Measurements from ENCODE around the gene TCP10L.
A peak's percentile ranks its signal among the peaks of the same experiment; 100 is the strongest.
"Not testable (repeated sequence)": the region's sequence is repeated elsewhere in the genome, so short reads cannot be mapped to it uniquely, and the experiment has no call there.

Gene TCP10L

DNA sequence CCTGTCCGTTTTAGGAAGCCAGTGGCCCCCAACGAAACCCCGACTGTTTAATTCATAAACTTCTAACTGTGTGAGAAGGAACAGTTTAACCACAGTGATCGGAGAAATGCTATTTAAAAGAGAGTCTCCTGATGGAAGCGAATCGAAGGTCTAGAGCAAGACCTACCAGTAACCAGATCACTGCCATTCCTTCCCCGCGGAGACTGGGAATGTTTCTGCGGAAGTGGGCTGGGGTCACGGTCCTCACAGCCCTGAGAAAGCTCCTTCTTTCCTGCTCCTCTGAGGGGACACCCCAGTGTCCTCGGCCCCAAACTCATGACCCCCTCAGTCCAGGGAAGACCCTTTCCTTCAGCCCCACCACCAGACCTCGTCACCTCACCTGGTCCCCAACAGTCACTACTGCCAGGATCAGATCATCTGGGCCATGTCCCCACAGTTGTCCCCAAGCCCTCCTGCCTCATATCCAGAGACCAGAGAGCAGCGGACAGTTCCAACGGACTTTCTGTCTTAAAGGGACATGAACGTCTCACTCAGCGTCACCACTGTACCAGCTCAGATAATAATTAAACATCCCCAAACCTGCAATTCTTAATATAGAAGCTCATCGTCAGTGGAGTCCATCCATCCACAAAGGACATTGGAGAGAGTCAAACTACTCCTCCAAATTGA, at the start of gene TCP10L:
Gene TCP10L, minus strand, starts transcription at position 482 of the 669 bp plus-strand sequence. CDS start 1,219 bp downstream, outside the sequence.
- no peak for DNase-seq

- no peak for DNase-seq
These were observed 41.4 kb upstream of the TCP10L start for GRCh38 chr21:32626621-32627196.

- not testable (repeated sequence) for DNase-seq
These were observed 32.9 kb upstream of the TCP10L start for GRCh38 chr21:32618218-32618617.

GRCh38 chr21:32613436-32614043, 28.2 kb upstream of the TCP10L start:
- DNase-seq: no peak

DNA sequence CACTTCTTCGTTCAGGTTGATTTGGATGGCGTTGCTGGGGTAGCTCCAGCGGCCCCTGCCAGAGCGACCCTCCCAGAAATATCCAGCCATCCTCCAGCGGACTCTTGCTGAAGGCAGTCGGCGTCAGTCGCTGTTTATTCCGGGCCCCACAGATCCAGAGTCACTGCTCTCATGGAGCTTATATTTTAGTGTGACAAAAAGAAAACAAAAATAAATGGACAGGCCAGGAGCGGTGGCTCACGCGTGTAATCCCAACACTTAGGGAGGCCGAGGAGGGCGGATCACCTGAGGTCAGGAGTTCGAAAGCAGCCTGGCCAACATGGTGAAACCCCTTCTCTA, 27.6 kb upstream of the TCP10L start:
- DNase-seq: no peak

GRCh38 chr21:32612075-32612998, 27.0 kb upstream of the TCP10L start, which contains the start of gene CFAP298:
CFAP298 (minus strand) TSS chr21:32612377; CDS start chr21:32612243, 134 bp downstream.
- DNase-seq: peak; percentile 93 to 95

DNA sequence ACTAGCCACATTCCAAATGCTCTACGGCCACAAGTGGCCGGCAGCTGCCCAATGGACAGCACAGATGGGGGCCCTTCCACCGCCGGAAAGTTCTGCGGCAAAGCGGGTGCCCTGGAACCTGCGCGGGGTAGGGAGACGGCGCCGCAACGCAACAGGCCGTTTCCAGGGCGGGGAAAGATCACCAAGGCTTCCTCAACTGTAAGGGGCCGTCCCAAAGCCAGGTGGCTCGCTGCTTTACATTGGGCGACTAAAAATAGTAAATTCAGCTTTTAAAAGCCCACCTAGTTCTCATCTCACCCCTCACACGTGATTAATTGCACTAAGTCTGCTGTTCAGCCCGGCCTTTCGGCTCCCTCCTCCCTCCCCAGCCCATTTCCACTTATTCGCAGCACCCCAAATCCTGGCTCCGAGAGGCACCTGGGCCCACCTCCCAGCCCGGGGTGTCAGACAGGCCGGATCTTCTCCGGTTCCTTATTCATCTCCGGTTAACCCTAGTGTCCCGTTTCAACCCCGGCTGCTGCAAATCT, 26.2 kb upstream of the TCP10L start:
- peak in 1 of 2 experiments; percentile 36 for DNase-seq

- not testable (repeated sequence) for DNase-seq
These were observed 25.6 kb upstream of the TCP10L start for GRCh38 chr21:32610940-32611339.

GRCh38 chr21:32608851-32609250, 23.5 kb upstream of the TCP10L start:
- DNase-seq: no peak

- no peak for DNase-seq
These were observed 20.1 kb upstream of the TCP10L start for GRCh38 chr21:32605469-32605868.

DNA sequence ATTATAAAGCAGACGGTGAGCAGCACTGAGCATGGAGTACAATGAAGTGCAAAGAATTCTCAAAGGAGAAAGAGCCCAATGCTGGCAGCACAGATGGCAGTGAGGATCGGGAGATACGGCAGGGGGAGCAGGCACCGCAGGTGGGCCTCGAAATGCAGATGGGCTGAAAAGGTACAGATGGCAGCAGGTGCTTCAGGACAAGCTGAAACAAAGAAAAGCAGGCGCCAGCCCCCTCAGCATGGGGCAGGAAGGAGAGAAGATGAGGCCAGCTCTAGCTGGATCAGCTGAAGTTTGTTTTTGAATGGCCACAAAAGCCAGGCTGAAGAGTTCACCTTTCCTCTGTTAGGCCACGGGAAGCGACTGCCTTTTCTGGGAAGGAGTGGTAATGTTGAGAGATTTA, 19.1 kb upstream of the TCP10L start:
- peak; percentile 91 to 97 for DNase-seq

- DNase-seq: peak in 1 of 2 experiments; percentile 18
These were observed 17.8 kb upstream of the TCP10L start for GRCh38 chr21:32603131-32603530.

GRCh38 chr21:32602099-32602498, 16.8 kb upstream of the TCP10L start:
- DNase-seq: peak in 1 of 2 experiments; percentile 17

GRCh38 chr21:32599526-32599925, 14.2 kb upstream of the TCP10L start:
- peak; percentile 61 to 87 for DNase-seq

- DNase-seq: peak in 1 of 2 experiments; percentile 10
These were observed 13.8 kb upstream of the TCP10L start for GRCh38 chr21:32599091-32599490.

- DNase-seq: no peak
These were observed 11.9 kb upstream of the TCP10L start for GRCh38 chr21:32597205-32597604.

DNA sequence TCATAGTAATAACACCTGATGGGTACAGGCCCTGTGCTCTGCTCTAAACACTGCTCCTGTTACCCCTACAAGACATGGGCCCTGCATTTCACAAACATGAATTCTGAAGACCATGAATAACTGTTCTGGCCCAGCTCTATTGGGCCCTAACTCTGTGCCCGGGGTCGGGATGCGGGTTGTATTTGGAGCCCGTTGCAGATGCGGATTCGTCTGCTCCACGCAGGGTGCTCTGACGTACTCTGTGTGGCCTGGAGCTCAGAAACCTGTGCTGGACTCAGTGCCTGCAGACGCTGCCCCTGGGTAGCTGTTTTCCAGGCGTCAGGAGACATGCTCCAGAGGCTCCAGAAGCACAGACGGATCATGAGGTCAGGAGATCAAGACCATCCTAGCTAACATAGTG, 10.1 kb upstream of the TCP10L start:
- DNase-seq: no peak

GRCh38 chr21:32593690-32594089, 8.4 kb upstream of the TCP10L start:
- DNase-seq: no peak

- DNase-seq: no peak
These were observed 7.7 kb upstream of the TCP10L start for GRCh38 chr21:32592929-32593502.

GRCh38 chr21:32590130-32590529, 4.8 kb upstream of the TCP10L start:
- no peak for DNase-seq

DNA sequence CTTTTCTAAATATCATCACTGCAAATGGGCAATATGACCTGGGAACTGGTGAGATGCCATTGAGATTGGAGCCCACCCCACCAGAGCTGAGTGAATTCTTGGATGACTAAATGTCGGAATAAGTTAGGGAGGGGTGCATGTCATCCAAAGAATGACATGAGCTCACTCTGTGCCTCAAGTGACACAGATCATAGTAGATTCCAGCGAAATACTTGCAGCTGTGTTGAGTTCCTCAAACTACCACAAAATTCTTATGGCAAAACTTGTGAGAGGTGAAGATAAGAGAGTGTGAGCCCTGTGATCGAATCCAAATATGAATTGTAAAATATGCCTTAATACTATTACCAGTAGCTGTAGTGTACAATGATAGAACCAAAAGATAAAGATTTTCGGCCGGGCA, 2.3 kb upstream of the TCP10L start:
- DNase-seq: no peak

- DNase-seq: no peak
These were observed 1.8 kb upstream of the TCP10L start for GRCh38 chr21:32587120-32587519.

DNA sequence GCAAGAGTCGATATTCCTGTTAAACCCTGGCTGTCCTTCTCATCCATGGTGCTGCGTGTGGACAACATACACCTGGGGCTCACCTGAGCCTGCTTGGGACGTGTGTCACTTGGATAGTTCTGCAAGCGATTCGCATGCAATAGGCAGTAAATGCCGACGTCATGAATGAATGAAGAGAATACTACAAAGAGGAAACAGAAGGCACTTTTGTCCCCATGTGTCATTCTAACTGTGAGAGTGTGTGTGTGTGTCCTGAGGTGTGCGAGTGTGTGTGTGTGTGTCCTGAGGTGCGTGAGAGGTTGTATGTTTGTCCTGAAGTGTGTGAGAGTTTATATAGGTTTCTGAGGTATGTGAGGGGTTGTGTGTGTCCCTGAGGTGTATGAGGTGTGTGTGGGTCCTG, 647 bp upstream of the TCP10L start:
- no peak for DNase-seq

Data from NCI-H524 (cell line).